Upper lobe of left lung (tissue), 6 donors: ENCODE measurements around the gene GATA5. TPM values are rescaled to one million over a fixed set of nuclear protein-coding genes. Genes with fewer than 3 reads are reported as not detected.

ENCODE experiments used
- ATAC-seq, 2 donors: fragments of 200-7000 bp; cut with Tn5 transposase; one replicate each; pipeline ENCODE4 v1.9.1; 2022; ENCODE audit warnings: mild to moderate bottlenecking in 2 of 2, moderate library complexity in 2 of 2; ENCODE audit not compliant: low FRiP score in 2 of 2
- DNase-seq, 2 donors: peaks; one replicate each; pipeline ENCODE4 v3.0.0-alpha.2; 2019 to 2020
- H3K27ac ChIP-seq, 4 donors: fragments of 200-600 bp; sonication (generic); one replicate each; pipeline ENCODE4 v1.5.1; 2016 to 2019
- H3K27me3 ChIP-seq, 4 donors: fragments of 200-600 bp; sonication (generic); one replicate each; pipeline ENCODE4 v1.5.1; 2017 to 2019
- H3K36me3 ChIP-seq, 4 donors: fragments of 200-600 bp; sonication (generic); one replicate each; pipeline ENCODE4 v1.5.1; 2016 to 2019
- H3K4me1 ChIP-seq, 4 donors: fragments of 200-600 bp; sonication (generic); one replicate each; pipeline ENCODE4 v1.5.1; 2018 to 2019
- H3K4me3 ChIP-seq, 4 donors: fragments of 200-600 bp; sonication (generic); one replicate each; pipeline ENCODE4 v1.5.1; 2017 to 2019; ENCODE audit warnings: mild to moderate bottlenecking in 2 of 4, moderate library complexity in 1 of 4
- H3K9me3 ChIP-seq, 4 donors: fragments of 200-600 bp; sonication (generic); one replicate each; pipeline ENCODE4 v1.5.1; 2018 to 2019
- CTCF ChIP-seq, 6 experiments: fragments of 450-650 bp in 4 of 6; fragments of 200-600 bp in 2 of 6; sonication (generic) in 2 of 6; IDR thresholded peaks; one replicate each; pipeline ENCODE4 v1.5.1; 2016 to 2019; ENCODE audit warnings: antibody characterized with exemption in 6 of 6
- EP300 ChIP-seq, 4 donors: sonication (generic); formaldehyde crosslinking; IDR thresholded peaks; one replicate each; pipeline ENCODE4 v1.5.1; 2017; ENCODE audit warnings: antibody characterized with exemption in 4 of 4, control low read depth in 2 of 4
- POLR2A ChIP-seq, 4 donors: fragments of 450-650 bp; IDR thresholded peaks; one replicate each; pipeline ENCODE4 v1.5.1; 2016 to 2017; ENCODE audit warnings: antibody characterized with exemption in 4 of 4, mild to moderate bottlenecking in 2 of 4
- POLR2AphosphoS5 ChIP-seq, 2 donors: sonication (generic); formaldehyde crosslinking; IDR thresholded peaks; one replicate each; pipeline ENCODE4 v1.5.1; 2017; ENCODE audit warnings: antibody characterized with exemption in 2 of 2
- WGBS, 2 donors: methylation state at CpG; one replicate each; pipeline ENCODE4 v1.1.5; 2017 to 2018; 5-methylcytosine and 5-hydroxymethylcytosine counted together
- total RNA-seq, 6 donors: library from RNA; depleted of rRNA in 4 of 6; stranded (reverse); fragments of >200 nt in 4 of 6; gene quantifications; one replicate each; pipeline versions ENCODE4 v1.1.0 to v1.2.1, GENCODE V29; 2016 to 2021
- donor health status: DM: no; HTN: no; CAD: no; lungs with moderate emphysema.
- donor health status: DM: no; HTN: yes; CAD: no; lungs with severe emphysema.

Gene GATA5
- total RNA-seq, 6 donors from 2014 or later: 0.98 to 10.5 (median 2.2) TPM

GRCh38 chr20:62449951-62450691, 25.7 kb downstream of the GATA5 start:
- Histone ChIP-seq H3K27ac (no peak overlapping the region), H3K36me3 (no peaks in the 10 kb centered on the region), H3K4me1 (no peaks in the 10 kb centered on the region), H3K4me3 (no peak overlapping the region), H3K27me3 (peaks cover 0 to 13% (median 0%) of the 10 kb centered on the region in 4 donors), H3K9me3 (no peaks in the 10 kb centered on the region)
- ATAC-seq: no peak
- 55 to 56% methylated on average over 8 to 24 of the region's 24 CpGs for WGBS, 2 donors
- TF ChIP-seq EP300 (IDR thresholded peaks at IDR 0.05) (no peak), CTCF (IDR thresholded peaks at IDR 0.05) (no peak), POLR2AphosphoS5 (IDR thresholded peaks at IDR 0.05) (no peak), POLR2A (IDR thresholded peaks at IDR 0.05) (no peak)
- peak in 1 of 2 donors; percentile 61 for DNase-seq

- H3K4me1 ChIP-seq: no peaks in the 10 kb centered on the region
- H3K4me3 ChIP-seq: no peak overlapping the region
- WGBS, 2 donors: 62 to 77% methylated on average over 7 to 12 of the region's 14 CpGs
- TF ChIP-seq CTCF (IDR thresholded peaks at IDR 0.05) (no peak), EP300 (IDR thresholded peaks at IDR 0.05) (no peak), POLR2AphosphoS5 (IDR thresholded peaks at IDR 0.05) (no peak), POLR2A (IDR thresholded peaks at IDR 0.05) (no peak)
- ATAC-seq: no peak
- peaks cover 0 to 13% (median 0%) of the 10 kb centered on the region in 4 donors for H3K27me3 ChIP-seq
- H3K9me3 ChIP-seq: no peaks in the 10 kb centered on the region
- DNase-seq: peak in 1 of 2 donors; percentile 39
- H3K36me3 ChIP-seq: no peaks in the 10 kb centered on the region
- no peak overlapping the region for H3K27ac ChIP-seq
Observed at GRCh38 chr20:62448788-62449187, 27.0 kb downstream of the GATA5 start.

GRCh38 chr20:62448038-62448437, 27.8 kb downstream of the GATA5 start:
- Histone ChIP-seq H3K9me3 (no peaks in the 10 kb centered on the region), H3K36me3 (no peaks in the 10 kb centered on the region), H3K27ac (no peak overlapping the region), H3K27me3 (peaks cover 0 to 13% (median 0%) of the 10 kb centered on the region in 4 donors), H3K4me3 (no peak overlapping the region), H3K4me1 (no peaks in the 10 kb centered on the region)
- DNase-seq (no peak), ATAC-seq (no peak)
- TF ChIP-seq CTCF (IDR thresholded peaks at IDR 0.05) (no peak), POLR2A (IDR thresholded peaks at IDR 0.05) (no peak), EP300 (IDR thresholded peaks at IDR 0.05) (no peak), POLR2AphosphoS5 (IDR thresholded peaks at IDR 0.05) (no peak)
- WGBS, 2 donors: 70 to 71% methylated on average over 10 of the region's 10 CpGs

GRCh38 chr20:62446888-62447869, 28.6 kb downstream of the GATA5 start:
- no peak for TF ChIP-seq POLR2A (IDR thresholded peaks at IDR 0.05)
- TF ChIP-seq POLR2AphosphoS5 (IDR thresholded peaks at IDR 0.05): no peak
- H3K36me3 ChIP-seq: no peaks in the 10 kb centered on the region
- peaks cover 0 to 7% (median 0%) of the 10 kb centered on the region in 4 donors for H3K27me3 ChIP-seq
- WGBS, 2 donors: 85% methylated on average over 41 to 44 of the region's 44 CpGs
- H3K27ac ChIP-seq: no peak overlapping the region
- no peaks in the 10 kb centered on the region for H3K9me3 ChIP-seq
- no peak for ATAC-seq
- no peaks in the 10 kb centered on the region for H3K4me1 ChIP-seq
- DNase-seq: peak in 1 of 2 donors; percentile 52
- no peak overlapping the region for H3K4me3 ChIP-seq

- no peak for TF ChIP-seq POLR2AphosphoS5 (IDR thresholded peaks at IDR 0.05)
- no peak for TF ChIP-seq CTCF (IDR thresholded peaks at IDR 0.05)
- no peak for TF ChIP-seq POLR2A (IDR thresholded peaks at IDR 0.05)
- no peak for TF ChIP-seq EP300 (IDR thresholded peaks at IDR 0.05)
- no peak for ATAC-seq
- H3K4me1 ChIP-seq: no peaks in the 10 kb centered on the region
- DNase-seq: peak in 1 of 2 donors; percentile 57
- H3K4me3 ChIP-seq: no peak overlapping the region
- peaks cover 0 to 7% (median 0%) of the 10 kb centered on the region in 4 donors for H3K27me3 ChIP-seq
- WGBS, 2 donors: 33 to 53% methylated on average over 2 to 12 of the region's 12 CpGs
- H3K27ac ChIP-seq: no peak overlapping the region
- no peaks in the 10 kb centered on the region for H3K9me3 ChIP-seq
- no peaks in the 10 kb centered on the region for H3K36me3 ChIP-seq
Observed at GRCh38 chr20:62446481-62446880, 29.3 kb downstream of the GATA5 start.
